K562 (cell line): ENCODE results near the gene CXCL17. TPM values are rescaled to one million over a fixed set of nuclear protein-coding genes. Genes with fewer than 3 reads are reported as not detected.

Experiments used
- ARID1B ChIP-seq: fragments of 450-650 bp; IDR thresholded peaks from 2 replicates; pipeline ENCODE4 v1.6.1; 2016; ENCODE audit warnings: antibody characterized with exemption, mild to moderate bottlenecking, inconsistent platforms
- CC2D1A ChIP-seq: fragments of 450-650 bp; IDR thresholded peaks from 2 replicates; pipeline ENCODE4 v1.6.1; 2017; ENCODE audit warnings: mild to moderate bottlenecking
- FOXK2 ChIP-seq, 2 experiments: fragments of 450-650 bp; IDR thresholded peaks in 1 of 2; conservative IDR thresholded peaks in 1 of 2; 2 replicates each; pipeline ENCODE4 v1.6.1; 2016; ENCODE audit warnings: low read depth in 2 of 2, mild to moderate bottlenecking in 1 of 2
- GTF2E2 ChIP-seq: fragments of 200-800 bp; sonication (Bioruptor generic); IDR thresholded peaks from 2 replicates; pipeline ENCODE4 v1.6.1; 2016; ENCODE audit warnings: missing genetic modification characterization, missing compliant biosample characterization
- MYBL2 ChIP-seq, 2 experiments: fragments of 450-650 bp in 1 of 2; sonication (generic) in 1 of 2; formaldehyde crosslinking in 1 of 2; IDR thresholded peaks; 2 replicates each; pipeline versions ENCODE4 v1.6.1 to v1.8.1; 2017 to 2022; ENCODE audit warnings: borderline replicate concordance in 1 of 2, inconsistent platforms in 1 of 2, low read depth in 1 of 2, mild to moderate bottlenecking in 1 of 2, missing genetic modification reagents in 1 of 2, moderate library complexity in 1 of 2
- RAD21 ChIP-seq, 2 experiments: fragments of 250-450 bp in 1 of 2; fragments of 450-650 bp in 1 of 2; sonication (Bioruptor Pico) in 1 of 2; formaldehyde crosslinking in 1 of 2; IDR thresholded peaks in 1 of 2; conservative IDR thresholded peaks in 1 of 2; 2 replicates each; pipeline versions ENCODE4 v1.4.0 to v1.8.0; 2020 to 2022; ENCODE audit warnings: mild to moderate bottlenecking in 2 of 2, moderate library complexity in 1 of 2
- TAL1 ChIP-seq: fragments of 450-650 bp; IDR thresholded peaks from 2 replicates; pipeline ENCODE4 v1.6.1; 2016; ENCODE audit warnings: mild to moderate bottlenecking
- TEAD1 ChIP-seq, 2 experiments: fragments of 450-650 bp in 1 of 2; sonication (generic) in 1 of 2; formaldehyde crosslinking; IDR thresholded peaks; 2 replicates each; pipeline versions ENCODE4 v1.4.0 to v1.8.0; 2020 to 2022; ENCODE audit warnings: mild to moderate bottlenecking in 2 of 2, missing genetic modification reagents in 1 of 2
- ZNF445 ChIP-seq: fragments of 250-450 bp; sonication (Bioruptor Pico); IDR thresholded peaks from 2 replicates; pipeline ENCODE4 v1.4.0; 2020; ENCODE audit warnings: low read depth, mild to moderate bottlenecking, moderate library complexity
- ZNF830 ChIP-seq: fragments of 250-450 bp; sonication (Bioruptor Pico); IDR thresholded peaks from 2 replicates; pipeline ENCODE4 v1.5.0; 2021; ENCODE audit warnings: mild to moderate bottlenecking
- polyA plus RNA-seq, 8 experiments: library from polyadenylated mRNA; depleted of rRNA in 4 of 8; stranded (reverse) in 5 of 8; unstranded in 3 of 8; fragments of >200 nt; fragmentation: Nextera tagmentation in 2 of 8; fragmentation: Illumina TruSeq in 1 of 8; extraction: Ambion mirVana in 2 of 8; extraction: Trizol in 1 of 8; gene quantifications; 2 replicates each; pipeline versions ENCODE4 v1.2.1 to v1.2.3, GENCODE V29; 2011 to 2014; ENCODE audit warnings: inconsistent platforms in 1 of 8, missing spikeins in 1 of 8
- total RNA-seq, 7 experiments: library from RNA; depleted of rRNA in 6 of 7; stranded (reverse); fragments of >200 nt in 6 of 7; fragmentation: Illumina TruSeq in 2 of 7; extraction: Trizol in 2 of 7; gene quantifications; 2 replicates each; pipeline versions ENCODE4 v1.2.1 to v1.2.3, GENCODE V29; 2011 to 2021; ENCODE audit warnings: low replicate concordance in 1 of 7
- TF ChIP-seq, protein P1 (sequence below): fragments of 450-650 bp; IDR thresholded peaks from 2 replicates; pipeline ENCODE4 v1.6.1; 2016; ENCODE audit warnings: borderline replicate concordance
- TF ChIP-seq, protein P2 (sequence below), 2 experiments: IDR thresholded peaks; 2 replicates each; pipeline ENCODE4 v1.6.1; 2011; ENCODE audit warnings: borderline replicate concordance in 1 of 2, control low read depth in 1 of 2, low read depth in 1 of 2, low read length in 1 of 2, mild to moderate bottlenecking in 1 of 2, mixed read lengths in 1 of 2, moderate library complexity in 1 of 2; ENCODE audit not compliant: insufficient read depth in 1 of 2, insufficient read length in 1 of 2, poor library complexity in 1 of 2, severe bottlenecking in 1 of 2; ENCODE audit errors: extremely low read depth in 1 of 2
- TF ChIP-seq, protein P3 (sequence below): fragments of 250-450 bp; sonication (Bioruptor Pico); IDR thresholded peaks from 2 replicates; pipeline ENCODE4 v1.8.0; 2021; ENCODE audit warnings: mild to moderate bottlenecking, moderate library complexity
- TF ChIP-seq, protein P4 (sequence below): fragments of 250-450 bp; sonication (Bioruptor Pico); IDR thresholded peaks from 2 replicates; pipeline ENCODE4 v1.9.0; 2021; ENCODE audit warnings: mild to moderate bottlenecking, inconsistent platforms
- TF ChIP-seq, protein P5 (sequence below): fragments of 250-450 bp; sonication (Bioruptor Pico); IDR thresholded peaks from 2 replicates; pipeline ENCODE4 v1.4.0; 2020; ENCODE audit warnings: mild to moderate bottlenecking, moderate library complexity, borderline replicate concordance

CXCL17 gene
- total and polyA plus RNA-seq, 9 of the 15 experiments (the other 6 are each of a cell fraction or from before 2014, with no cell fraction given): 0.10 to 0.15 TPM; not detected in 7

DNA sequence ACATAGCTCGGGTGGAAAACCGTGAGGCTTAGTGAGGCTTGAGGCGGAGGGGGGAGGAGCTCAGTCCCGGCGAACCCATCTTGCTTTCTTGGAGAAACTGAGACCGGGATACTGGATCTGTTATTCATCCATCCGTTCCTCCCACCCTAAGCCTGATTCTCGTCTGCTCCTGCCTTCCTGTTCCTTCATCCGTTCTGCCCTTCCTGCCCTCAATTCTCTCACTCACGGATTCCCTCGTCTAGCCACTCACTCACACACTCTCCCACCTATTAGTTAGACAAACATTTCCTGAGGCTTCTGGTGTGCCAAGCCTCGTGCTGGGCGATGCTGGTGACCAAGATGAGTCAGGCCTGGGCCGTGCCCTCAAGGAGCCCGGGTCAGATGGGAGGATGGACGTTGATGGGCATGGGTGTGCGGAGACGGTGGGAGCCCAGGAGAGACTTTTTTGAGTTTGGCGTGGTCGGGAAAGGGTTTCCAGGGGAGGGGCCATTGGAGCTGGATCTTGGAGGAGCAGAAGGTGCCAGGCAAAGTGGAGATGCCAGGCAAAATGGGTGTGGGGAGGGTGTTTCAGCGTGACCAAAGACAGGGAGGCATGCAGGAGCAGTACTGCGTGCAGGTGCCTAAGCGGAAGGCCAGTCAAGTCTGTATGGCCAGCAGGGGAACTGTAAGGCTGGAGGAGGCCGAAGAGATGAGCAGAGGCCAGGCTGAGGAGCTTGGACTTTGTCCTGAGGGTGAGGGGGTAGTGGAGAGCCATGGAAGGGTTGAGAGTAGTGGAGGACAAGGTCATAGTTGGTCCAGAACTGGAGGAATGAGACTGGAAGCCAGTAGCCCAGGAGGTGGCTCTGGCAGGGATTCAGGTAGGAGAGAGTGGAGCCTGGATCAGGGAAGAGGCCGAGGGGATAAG lies 45.2 kb downstream of the CXCL17 start (continued):
- TF ChIP-seq, protein P1, sequence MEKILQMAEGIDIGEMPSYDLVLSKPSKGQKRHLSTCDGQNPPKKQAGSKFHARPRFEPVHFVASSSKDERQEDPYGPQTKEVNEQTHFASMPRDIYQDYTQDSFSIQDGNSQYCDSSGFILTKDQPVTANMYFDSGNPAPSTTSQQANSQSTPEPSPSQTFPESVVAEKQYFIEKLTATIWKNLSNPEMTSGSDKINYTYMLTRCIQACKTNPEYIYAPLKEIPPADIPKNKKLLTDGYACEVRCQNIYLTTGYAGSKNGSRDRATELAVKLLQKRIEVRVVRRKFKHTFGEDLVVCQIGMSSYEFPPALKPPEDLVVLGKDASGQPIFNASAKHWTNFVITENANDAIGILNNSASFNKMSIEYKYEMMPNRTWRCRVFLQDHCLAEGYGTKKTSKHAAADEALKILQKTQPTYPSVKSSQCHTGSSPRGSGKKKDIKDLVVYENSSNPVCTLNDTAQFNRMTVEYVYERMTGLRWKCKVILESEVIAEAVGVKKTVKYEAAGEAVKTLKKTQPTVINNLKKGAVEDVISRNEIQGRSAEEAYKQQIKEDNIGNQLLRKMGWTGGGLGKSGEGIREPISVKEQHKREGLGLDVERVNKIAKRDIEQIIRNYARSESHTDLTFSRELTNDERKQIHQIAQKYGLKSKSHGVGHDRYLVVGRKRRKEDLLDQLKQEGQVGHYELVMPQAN: 0 out of 2 replicates have a peak, but pooled peaks have one; percentile 15
- TF ChIP-seq, protein P2, sequence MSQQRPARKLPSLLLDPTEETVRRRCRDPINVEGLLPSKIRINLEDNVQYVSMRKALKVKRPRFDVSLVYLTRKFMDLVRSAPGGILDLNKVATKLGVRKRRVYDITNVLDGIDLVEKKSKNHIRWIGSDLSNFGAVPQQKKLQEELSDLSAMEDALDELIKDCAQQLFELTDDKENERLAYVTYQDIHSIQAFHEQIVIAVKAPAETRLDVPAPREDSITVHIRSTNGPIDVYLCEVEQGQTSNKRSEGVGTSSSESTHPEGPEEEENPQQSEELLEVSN (IDR thresholded peaks at IDR 0.05; ENCODE audit: borderline replicate concordance in 1 of 2, extremely low read depth in 1 of 2, insufficient read depth in 1 of 2, insufficient read length in 1 of 2, low read depth in 1 of 2, low read length in 1 of 2, poor library complexity in 1 of 2, severe bottlenecking in 1 of 2): peak in 1 of 2 experiments; percentile 13
- TF ChIP-seq ZNF830 (CRISPR knock-in tag) (no peak), ZNF445 (CRISPR knock-in tag) (no peak), TEAD1 (CRISPR knock-in tag; IDR thresholded peaks at IDR 0.05) (no peak), CC2D1A (no peak), RAD21 (CRISPR knock-in tag; conservative IDR thresholded peaks at IDR 0.05 in 1 of 2, IDR thresholded peaks at IDR 0.05 in 1 of 2) (no peak), FOXK2 (conservative IDR thresholded peaks at IDR 0.05 in 1 of 2, IDR thresholded peaks at IDR 0.05 in 1 of 2; ENCODE audit: low read depth in 2 of 2) (no peak), GTF2E2 (tag) (no peak), TAL1 (no peak), MYBL2 (IDR thresholded peaks at IDR 0.05; ENCODE audit: low read depth) (no peak), MYBL2 (CRISPR knock-in tag; IDR thresholded peaks at IDR 0.05; ENCODE audit: borderline replicate concordance) (no peak), ARID1B (0 out of 2 replicates have a peak, but pooled peaks have one; percentile 7)
- TF ChIP-seq, protein P3, sequence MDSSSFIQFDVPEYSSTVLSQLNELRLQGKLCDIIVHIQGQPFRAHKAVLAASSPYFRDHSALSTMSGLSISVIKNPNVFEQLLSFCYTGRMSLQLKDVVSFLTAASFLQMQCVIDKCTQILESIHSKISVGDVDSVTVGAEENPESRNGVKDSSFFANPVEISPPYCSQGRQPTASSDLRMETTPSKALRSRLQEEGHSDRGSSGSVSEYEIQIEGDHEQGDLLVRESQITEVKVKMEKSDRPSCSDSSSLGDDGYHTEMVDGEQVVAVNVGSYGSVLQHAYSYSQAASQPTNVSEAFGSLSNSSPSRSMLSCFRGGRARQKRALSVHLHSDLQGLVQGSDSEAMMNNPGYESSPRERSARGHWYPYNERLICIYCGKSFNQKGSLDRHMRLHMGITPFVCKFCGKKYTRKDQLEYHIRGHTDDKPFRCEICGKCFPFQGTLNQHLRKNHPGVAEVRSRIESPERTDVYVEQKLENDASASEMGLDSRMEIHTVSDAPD (CRISPR knock-in tag): no peak
- TF ChIP-seq, protein P4, sequence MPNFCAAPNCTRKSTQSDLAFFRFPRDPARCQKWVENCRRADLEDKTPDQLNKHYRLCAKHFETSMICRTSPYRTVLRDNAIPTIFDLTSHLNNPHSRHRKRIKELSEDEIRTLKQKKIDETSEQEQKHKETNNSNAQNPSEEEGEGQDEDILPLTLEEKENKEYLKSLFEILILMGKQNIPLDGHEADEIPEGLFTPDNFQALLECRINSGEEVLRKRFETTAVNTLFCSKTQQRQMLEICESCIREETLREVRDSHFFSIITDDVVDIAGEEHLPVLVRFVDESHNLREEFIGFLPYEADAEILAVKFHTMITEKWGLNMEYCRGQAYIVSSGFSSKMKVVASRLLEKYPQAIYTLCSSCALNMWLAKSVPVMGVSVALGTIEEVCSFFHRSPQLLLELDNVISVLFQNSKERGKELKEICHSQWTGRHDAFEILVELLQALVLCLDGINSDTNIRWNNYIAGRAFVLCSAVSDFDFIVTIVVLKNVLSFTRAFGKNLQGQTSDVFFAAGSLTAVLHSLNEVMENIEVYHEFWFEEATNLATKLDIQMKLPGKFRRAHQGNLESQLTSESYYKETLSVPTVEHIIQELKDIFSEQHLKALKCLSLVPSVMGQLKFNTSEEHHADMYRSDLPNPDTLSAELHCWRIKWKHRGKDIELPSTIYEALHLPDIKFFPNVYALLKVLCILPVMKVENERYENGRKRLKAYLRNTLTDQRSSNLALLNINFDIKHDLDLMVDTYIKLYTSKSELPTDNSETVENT (CRISPR knock-in tag): no peak
- TF ChIP-seq, protein P5, sequence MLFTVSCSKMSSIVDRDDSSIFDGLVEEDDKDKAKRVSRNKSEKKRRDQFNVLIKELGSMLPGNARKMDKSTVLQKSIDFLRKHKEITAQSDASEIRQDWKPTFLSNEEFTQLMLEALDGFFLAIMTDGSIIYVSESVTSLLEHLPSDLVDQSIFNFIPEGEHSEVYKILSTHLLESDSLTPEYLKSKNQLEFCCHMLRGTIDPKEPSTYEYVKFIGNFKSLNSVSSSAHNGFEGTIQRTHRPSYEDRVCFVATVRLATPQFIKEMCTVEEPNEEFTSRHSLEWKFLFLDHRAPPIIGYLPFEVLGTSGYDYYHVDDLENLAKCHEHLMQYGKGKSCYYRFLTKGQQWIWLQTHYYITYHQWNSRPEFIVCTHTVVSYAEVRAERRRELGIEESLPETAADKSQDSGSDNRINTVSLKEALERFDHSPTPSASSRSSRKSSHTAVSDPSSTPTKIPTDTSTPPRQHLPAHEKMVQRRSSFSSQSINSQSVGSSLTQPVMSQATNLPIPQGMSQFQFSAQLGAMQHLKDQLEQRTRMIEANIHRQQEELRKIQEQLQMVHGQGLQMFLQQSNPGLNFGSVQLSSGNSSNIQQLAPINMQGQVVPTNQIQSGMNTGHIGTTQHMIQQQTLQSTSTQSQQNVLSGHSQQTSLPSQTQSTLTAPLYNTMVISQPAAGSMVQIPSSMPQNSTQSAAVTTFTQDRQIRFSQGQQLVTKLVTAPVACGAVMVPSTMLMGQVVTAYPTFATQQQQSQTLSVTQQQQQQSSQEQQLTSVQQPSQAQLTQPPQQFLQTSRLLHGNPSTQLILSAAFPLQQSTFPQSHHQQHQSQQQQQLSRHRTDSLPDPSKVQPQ (CRISPR knock-in tag): no peak
